ENCODE data around the gene SELPLG.

GRCh38 chr12:108672054-108672453 lies 38.4 kb upstream of the SELPLG start:
- TF ChIP-seq CTCF (IDR thresholded peaks at IDR 0.05) (no peak), SIN3A (IDR thresholded peaks at IDR 0.05; ENCODE audit: borderline replicate concordance, insufficient read depth, low read depth, low read length) (no peak), POLR2AphosphoS5 (IDR thresholded peaks at IDR 0.05; ENCODE audit: low read depth, low read length) (no peak)

Measured in Panc1 (cell line).